DOHH2 (cell line): ENCODE results near the gene FGF5.

ENCODE experiments used
- EZH2phosphoT487 ChIP-seq: fragments of 200-600 bp; sonication (generic); IDR thresholded peaks from 2 replicates; pipeline ENCODE4 v1.6.1; 2017; ENCODE audit warnings: borderline replicate concordance, mild to moderate bottlenecking, antibody characterized with exemption, low read length, moderate library complexity, mixed read lengths
- TF ChIP-seq, protein P1 (sequence below): fragments of 200-600 bp; sonication (generic); IDR thresholded peaks from one replicate; pipeline ENCODE4 v1.5.1; 2014; ENCODE audit warnings: antibody characterized with exemption, mild to moderate bottlenecking, low read depth, low read length; ENCODE audit not compliant: poor library complexity, severe bottlenecking

DNA sequence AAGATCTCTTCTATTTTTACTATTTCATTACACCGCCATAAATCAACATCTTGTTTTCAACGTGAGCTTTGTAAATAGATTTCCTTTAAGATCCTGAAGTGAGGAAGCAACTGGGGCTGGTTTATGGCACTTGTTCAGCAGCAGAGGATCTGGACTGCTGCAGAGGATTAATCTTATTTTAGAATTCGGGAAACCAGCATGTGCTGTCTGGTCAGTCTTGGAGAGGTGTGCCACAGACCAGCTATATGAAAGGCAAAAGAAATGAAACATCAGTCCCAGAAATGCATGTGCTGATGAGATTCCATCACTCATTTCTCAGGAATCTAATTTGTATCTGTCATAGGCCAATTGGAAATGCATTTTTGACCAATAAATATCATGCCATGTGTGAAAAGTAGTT, 45.8 kb upstream of the FGF5 start:
- TF ChIP-seq, protein P1, sequence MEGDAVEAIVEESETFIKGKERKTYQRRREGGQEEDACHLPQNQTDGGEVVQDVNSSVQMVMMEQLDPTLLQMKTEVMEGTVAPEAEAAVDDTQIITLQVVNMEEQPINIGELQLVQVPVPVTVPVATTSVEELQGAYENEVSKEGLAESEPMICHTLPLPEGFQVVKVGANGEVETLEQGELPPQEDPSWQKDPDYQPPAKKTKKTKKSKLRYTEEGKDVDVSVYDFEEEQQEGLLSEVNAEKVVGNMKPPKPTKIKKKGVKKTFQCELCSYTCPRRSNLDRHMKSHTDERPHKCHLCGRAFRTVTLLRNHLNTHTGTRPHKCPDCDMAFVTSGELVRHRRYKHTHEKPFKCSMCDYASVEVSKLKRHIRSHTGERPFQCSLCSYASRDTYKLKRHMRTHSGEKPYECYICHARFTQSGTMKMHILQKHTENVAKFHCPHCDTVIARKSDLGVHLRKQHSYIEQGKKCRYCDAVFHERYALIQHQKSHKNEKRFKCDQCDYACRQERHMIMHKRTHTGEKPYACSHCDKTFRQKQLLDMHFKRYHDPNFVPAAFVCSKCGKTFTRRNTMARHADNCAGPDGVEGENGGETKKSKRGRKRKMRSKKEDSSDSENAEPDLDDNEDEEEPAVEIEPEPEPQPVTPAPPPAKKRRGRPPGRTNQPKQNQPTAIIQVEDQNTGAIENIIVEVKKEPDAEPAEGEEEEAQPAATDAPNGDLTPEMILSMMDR: no peak
- no peak for TF ChIP-seq EZH2phosphoT487
